Natural killer cell (primary cell): ENCODE results near the gene PPP1R3D. TPM values are rescaled to one million over a fixed set of nuclear protein-coding genes. Genes with fewer than 3 reads are reported as not detected.

Experiments used
- ATAC-seq, 3 donors: fragments of 150-1000 bp in 2 of 3; fragments of 200-7000 bp in 1 of 3; cut with Tn5 transposase; 1 replicate in 1 of 3; 2 replicates in 2 of 3; pipeline ENCODE4 v1.10.0; 2021; ENCODE audit warnings: mild to moderate bottlenecking in 2 of 3, moderate library complexity in 2 of 3
- DNase-seq, 2 donors: peaks; one replicate each; pipeline versions ENCODE4 v3.0.0 to v3.0.0-alpha.2; 2013 to 2021; ENCODE audit warnings: mixed read lengths in 1 of 2
- H3K27ac ChIP-seq: one replicate; pipeline ENCODE4 v1.5.1; 2013; ENCODE audit warnings: mild to moderate bottlenecking, low read length
- H3K27me3 ChIP-seq: one replicate; pipeline ENCODE4 v1.6.1; 2013; ENCODE audit warnings: low read length; ENCODE audit not compliant: control insufficient read depth, insufficient read depth
- H3K36me3 ChIP-seq: one replicate; pipeline ENCODE4 v1.6.1; 2013; ENCODE audit warnings: low read length; ENCODE audit not compliant: control insufficient read depth, insufficient read depth
- H3K4me1 ChIP-seq: one replicate; pipeline ENCODE4 v1.6.1; 2013; ENCODE audit warnings: low read length; ENCODE audit not compliant: control insufficient read depth, insufficient read depth
- H3K4me3 ChIP-seq: one replicate; pipeline ENCODE4 v1.5.1; 2013; ENCODE audit warnings: low read length
- H3K9me3 ChIP-seq: one replicate; pipeline ENCODE4 v1.6.1; 2013; ENCODE audit warnings: low read length; ENCODE audit not compliant: control insufficient read depth, insufficient read depth
- H3K27ac Mint-ChIP-seq, 2 donors: one replicate each; pipeline ENCODE4 v1.8.0; 2022; ENCODE audit warnings: mild to moderate bottlenecking in 2 of 2, mixed read lengths in 2 of 2, moderate library complexity in 1 of 2
- H3K27me3 Mint-ChIP-seq, 2 donors: one replicate each; pipeline ENCODE4 v1.8.0; 2022; ENCODE audit warnings: low read depth in 2 of 2, mixed read lengths in 2 of 2
- H3K36me3 Mint-ChIP-seq: one replicate; pipeline ENCODE4 v1.8.0; 2022; ENCODE audit warnings: mixed read lengths
- H3K4me1 Mint-ChIP-seq, 2 donors: one replicate each; pipeline ENCODE4 v1.8.0; 2022; ENCODE audit warnings: mixed read lengths in 2 of 2
- H3K4me3 Mint-ChIP-seq: one replicate; pipeline ENCODE4 v1.8.0; 2022; ENCODE audit warnings: mild to moderate bottlenecking, moderate library complexity, mixed read lengths
- H3K9me3 Mint-ChIP-seq, 2 donors: one replicate each; pipeline ENCODE4 v1.8.0; 2022; ENCODE audit warnings: mixed read lengths in 2 of 2
- CTCF ChIP-seq: fragments of 200-600 bp; IDR thresholded peaks from one replicate; pipeline ENCODE4 v1.8.0; 2022; ENCODE audit warnings: antibody characterized with exemption
- whole genome bisulfite sequencing: methylation state at CpG from one replicate; pipeline ENCODE4 v1.1.7; 2013; ENCODE audit warnings: missing lambda C conversion rate; ENCODE audit not compliant: insufficient coverage; 5-methylcytosine and 5-hydroxymethylcytosine counted together
- intact Hi-C: fragments of 100-400 bp; cut with micrococcal nuclease; formaldehyde crosslinking; loops from one replicate; pipeline ENCODE4 v1.14.2; 2022
- total RNA-seq, 4 donors: library from RNA; stranded (reverse); fragments of 120-200 nt in 1 of 4; gene quantifications; one replicate each; pipeline versions ENCODE4 v1.2.3 to v1.2.4, GENCODE V29; 2013 to 2022

The PPP1R3D gene
- total RNA-seq, 3 donors from 2014 or later (not counting 1 experiment from before 2014, with no cell fraction given): 3.5 to 6.9 (median 6.7) TPM

- TF ChIP-seq CTCF: no peak
- Mint-ChIP-seq H3K36me3 (no peaks in the 10 kb centered on the region), H3K27ac (no peak overlapping the region), H3K27me3 (peaks cover 0 to 7% of the 10 kb centered on the region in 2 donors), H3K4me3 (peak overlapping the region; percentile 49), H3K4me1 (peaks cover 7 to 11% of the 10 kb centered on the region in 2 donors), H3K9me3 (no peaks in the 10 kb centered on the region)
- peaks cover 12% of the 10 kb centered on the region for H3K4me1 ChIP-seq
- H3K27me3 ChIP-seq: no peaks in the 10 kb centered on the region
- ATAC-seq (no peak), DNase-seq (no peak)
- 85% methylated on average over 72 of the region's 72 CpGs for WGBS
- intact Hi-C loops: no loop called here
- H3K4me3 ChIP-seq: no peak overlapping the region
- H3K36me3 ChIP-seq: peaks cover 4% of the 10 kb centered on the region
- H3K9me3 ChIP-seq: no peaks in the 10 kb centered on the region
- H3K27ac ChIP-seq: no peak overlapping the region
These were observed 7.3 kb downstream of the PPP1R3D start for GRCh38 chr20:59932616-59933295.

GRCh38 chr20:59931511-59932312 lies 8.4 kb downstream of the PPP1R3D start:
- intact Hi-C loops: no loop called here
- H3K4me1 Mint-ChIP-seq: peaks cover 7 to 11% of the 10 kb centered on the region in 2 donors

GRCh38 chr20:59925899-59926298 lies 14.2 kb downstream of the PPP1R3D start:
- Histone ChIP-seq H3K27ac (no peak overlapping the region), H3K27me3 (no peaks in the 10 kb centered on the region), H3K36me3 (no peaks in the 10 kb centered on the region), H3K9me3 (no peaks in the 10 kb centered on the region), H3K4me1 (no peaks in the 10 kb centered on the region), H3K4me3 (no peak overlapping the region)
- H3K27ac Mint-ChIP-seq: no peak overlapping the region
- no peak for ATAC-seq
- intact Hi-C loops: no loop called here
- no peak for DNase-seq
- H3K36me3 Mint-ChIP-seq: no peaks in the 10 kb centered on the region
- H3K4me1 Mint-ChIP-seq: no peaks in the 10 kb centered on the region
- peaks cover 8 to 11% of the 10 kb centered on the region in 2 donors for H3K27me3 Mint-ChIP-seq
- TF ChIP-seq CTCF: no peak
- H3K9me3 Mint-ChIP-seq: no peaks in the 10 kb centered on the region
- H3K4me3 Mint-ChIP-seq: no peak overlapping the region

More at GRCh38 chr20:59931511-59932312, 8.4 kb downstream of the PPP1R3D start:
- Histone ChIP-seq H3K27me3 (no peaks in the 10 kb centered on the region), H3K9me3 (no peaks in the 10 kb centered on the region), H3K36me3 (peaks cover 4% of the 10 kb centered on the region), H3K4me3 (no peak overlapping the region), H3K27ac (no peak overlapping the region), H3K4me1 (peaks cover 12% of the 10 kb centered on the region)
- Mint-ChIP-seq H3K27me3 (peaks cover 0 to 7% of the 10 kb centered on the region in 2 donors), H3K9me3 (no peaks in the 10 kb centered on the region), H3K27ac (no peak overlapping the region), H3K4me3 (peak overlapping the region; percentile 77), H3K36me3 (no peaks in the 10 kb centered on the region)
- DNase-seq (no peak), ATAC-seq (no peak)
- TF ChIP-seq CTCF: no peak
- 87% methylated on average over 9 of the region's 9 CpGs for WGBS
